DOHH2 (cell line): ENCODE measurements around the gene PON2.

Source experiments
- CTCF ChIP-seq: fragments of 200-600 bp; sonication (generic); IDR thresholded peaks from one replicate; pipeline ENCODE4 v1.5.1; 2014; ENCODE audit warnings: antibody characterized with exemption, mild to moderate bottlenecking, low read depth, low read length; ENCODE audit not compliant: poor library complexity, severe bottlenecking
- EZH2phosphoT487 ChIP-seq: fragments of 200-600 bp; sonication (generic); IDR thresholded peaks from 2 replicates; pipeline ENCODE4 v1.6.1; 2017; ENCODE audit warnings: borderline replicate concordance, mild to moderate bottlenecking, antibody characterized with exemption, low read length, moderate library complexity, mixed read lengths

- no peak for TF ChIP-seq CTCF
- TF ChIP-seq EZH2phosphoT487, result no peak
These were observed 23.1 kb upstream of the PON2 start for GRCh38 chr7:95457947-95458346.
